HEK293 (cell line): Measurements from ENCODE around the gene OR1F1.

Experiments
- CTCF ChIA-PET: fragments of 350-600 bp; formaldehyde crosslinking; extraction: SDS; loops from one replicate; lab custom pipeline; 2021; ENCODE audit warnings: antibody characterized with exemption; lab: Yijun Ruan, JAX
- POLR2A ChIA-PET: fragments of 300-600 bp; formaldehyde crosslinking; extraction: SDS; loops from one replicate; lab custom pipeline; 2020; ENCODE audit warnings: antibody characterized with exemption, inconsistent platforms; lab: Yijun Ruan, JAX
- H3K27ac ChIP-seq: fragments of 200-500 bp; sonication (Bioruptor generic); 2 replicates; pipeline ENCODE4 v1.5.1; 2014; ENCODE audit warnings: low read depth, low read length, control low read depth, inconsistent platforms; ENCODE audit errors: extremely low read depth
- H3K36me3 ChIP-seq, 2 experiments: fragments of 200-500 bp in 1 of 2; sonication (Bioruptor generic) in 1 of 2; 1 replicate in 1 of 2; 2 replicates in 1 of 2; pipeline ENCODE4 v1.5.1; 2014 to 2017; ENCODE audit warnings: inconsistent platforms in 2 of 2, low read length in 2 of 2; ENCODE audit not compliant: control insufficient read depth in 2 of 2, insufficient read depth in 1 of 2
- H3K4me1 ChIP-seq: fragments of 200-500 bp; sonication (Bioruptor generic); 2 replicates; pipeline ENCODE4 v1.5.1; 2014; ENCODE audit warnings: mild to moderate bottlenecking, low read length, inconsistent platforms; ENCODE audit not compliant: control insufficient read depth, insufficient read depth
- H3K4me3 ChIP-seq: 2 replicates; pipeline ENCODE4 v1.5.1; 2011; ENCODE audit warnings: low read depth, mild to moderate bottlenecking, control low read depth, low read length, moderate library complexity
- H3K9me3 ChIP-seq: fragments of 200-500 bp; sonication (Bioruptor generic); 2 replicates; pipeline ENCODE4 v1.5.1; 2014; ENCODE audit warnings: low read depth, low read length, inconsistent platforms; ENCODE audit not compliant: control insufficient read depth, insufficient read depth
- OSR2 ChIP-seq: fragments of 450-650 bp; formaldehyde crosslinking; IDR thresholded peaks from 2 replicates; pipeline ENCODE4 v1.5.1; 2016; ENCODE audit warnings: missing biosample characterization, missing genetic modification characterization
- ZBTB17 ChIP-seq: fragments of 450-650 bp; formaldehyde crosslinking; IDR thresholded peaks from 2 replicates; pipeline ENCODE4 v1.5.1; 2016; ENCODE audit warnings: missing biosample characterization, missing genetic modification characterization
- ZFP37 ChIP-seq: fragments of 450-650 bp; formaldehyde crosslinking; IDR thresholded peaks from 2 replicates; pipeline ENCODE4 v1.5.1; 2016; ENCODE audit warnings: missing biosample characterization, missing genetic modification characterization
- ZNF302 ChIP-seq: fragments of 450-650 bp; formaldehyde crosslinking; IDR thresholded peaks from 2 replicates; pipeline ENCODE4 v1.5.1; 2016; ENCODE audit warnings: missing biosample characterization, missing genetic modification characterization, low read depth
- ZNF335 ChIP-seq: fragments of 450-650 bp; formaldehyde crosslinking; conservative IDR thresholded peaks from 2 replicates; pipeline ENCODE4 v1.5.1; 2016; ENCODE audit warnings: missing biosample characterization, missing genetic modification characterization
- ZNF341 ChIP-seq: fragments of 450-650 bp; formaldehyde crosslinking; IDR thresholded peaks from 2 replicates; pipeline ENCODE4; 2016; ENCODE audit warnings: low read depth, missing biosample characterization, missing genetic modification characterization
- ZNF350 ChIP-seq: fragments of 450-650 bp; formaldehyde crosslinking; IDR thresholded peaks from 2 replicates; pipeline ENCODE4 v1.5.0; 2017; ENCODE audit warnings: missing biosample characterization, mild to moderate bottlenecking, missing genetic modification characterization
- ZNF558 ChIP-seq: fragments of 450-650 bp; formaldehyde crosslinking; IDR thresholded peaks from 2 replicates; pipeline ENCODE4 v1.5.1; 2016; ENCODE audit warnings: missing biosample characterization, missing genetic modification characterization
- ZNF621 ChIP-seq: fragments of 450-650 bp; formaldehyde crosslinking; IDR thresholded peaks from 2 replicates; pipeline ENCODE4 v1.5.1; 2017; ENCODE audit warnings: missing biosample characterization, missing genetic modification characterization
- ZNF664 ChIP-seq: fragments of 450-650 bp; formaldehyde crosslinking; IDR thresholded peaks from 2 replicates; pipeline ENCODE4 v1.5.1; 2016; ENCODE audit warnings: missing biosample characterization, missing genetic modification characterization
- ZNF76 ChIP-seq: fragments of 450-650 bp; formaldehyde crosslinking; IDR thresholded peaks from 2 replicates; pipeline ENCODE4; 2016; ENCODE audit warnings: low read depth, missing biosample characterization, missing genetic modification characterization, borderline replicate concordance
- ZNF768 ChIP-seq: fragments of 450-650 bp; formaldehyde crosslinking; IDR thresholded peaks from 2 replicates; pipeline ENCODE4 v1.5.1; 2018; ENCODE audit warnings: missing biosample characterization, mild to moderate bottlenecking, missing genetic modification characterization
- ZNF776 ChIP-seq: fragments of 450-650 bp; formaldehyde crosslinking; IDR thresholded peaks from 2 replicates; pipeline ENCODE4 v1.5.0; 2017; ENCODE audit warnings: missing biosample characterization, missing genetic modification characterization, borderline replicate concordance
- ZNF777 ChIP-seq: fragments of 450-650 bp; formaldehyde crosslinking; IDR thresholded peaks from 2 replicates; pipeline ENCODE4 v1.5.1; 2017; ENCODE audit warnings: missing biosample characterization, missing genetic modification characterization, borderline replicate concordance
- TF ChIP-seq, protein P1 (sequence below): fragments of 450-650 bp; formaldehyde crosslinking; IDR thresholded peaks from 2 replicates; pipeline ENCODE4 v1.5.1; 2016; ENCODE audit warnings: missing biosample characterization, missing genetic modification characterization
- TF ChIP-seq, protein P2 (sequence below): fragments of 450-650 bp; formaldehyde crosslinking; IDR thresholded peaks from 2 replicates; pipeline ENCODE4 v1.5.1; 2016; ENCODE audit warnings: missing biosample characterization, missing genetic modification characterization
- TF ChIP-seq, protein P3 (sequence below): fragments of 450-650 bp; formaldehyde crosslinking; IDR thresholded peaks from 2 replicates; pipeline ENCODE4 v1.5.1; 2016; ENCODE audit warnings: missing biosample characterization, missing genetic modification characterization
- TF ChIP-seq, protein P4 (sequence below): fragments of 450-650 bp; IDR thresholded peaks from 2 replicates; pipeline ENCODE4 v1.5.1; 2018; ENCODE audit warnings: missing biosample characterization, missing genetic modification characterization

The OR1F1 gene

DNA sequence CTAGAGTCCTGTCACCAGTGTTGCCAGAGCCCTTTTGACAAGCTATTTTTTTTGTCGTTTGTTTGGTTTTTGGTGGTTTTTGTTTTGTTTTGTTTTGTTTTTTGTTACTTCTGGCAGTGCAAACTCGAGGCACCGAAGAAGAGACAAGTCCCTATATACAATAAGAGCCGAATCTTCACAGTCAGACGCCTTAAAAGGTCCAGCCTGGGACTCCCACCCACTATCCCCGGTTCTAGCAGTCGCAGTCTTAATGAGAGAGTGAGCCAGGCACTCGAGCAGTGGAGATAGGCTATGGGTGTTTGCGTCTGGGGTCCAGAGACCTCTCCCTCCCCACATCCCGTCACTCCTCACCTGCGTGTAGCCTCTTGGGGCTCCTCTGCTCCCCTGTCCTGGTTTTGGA lies 1.9 kb downstream of the OR1F1 start:
- TF ChIP-seq, protein P1, sequence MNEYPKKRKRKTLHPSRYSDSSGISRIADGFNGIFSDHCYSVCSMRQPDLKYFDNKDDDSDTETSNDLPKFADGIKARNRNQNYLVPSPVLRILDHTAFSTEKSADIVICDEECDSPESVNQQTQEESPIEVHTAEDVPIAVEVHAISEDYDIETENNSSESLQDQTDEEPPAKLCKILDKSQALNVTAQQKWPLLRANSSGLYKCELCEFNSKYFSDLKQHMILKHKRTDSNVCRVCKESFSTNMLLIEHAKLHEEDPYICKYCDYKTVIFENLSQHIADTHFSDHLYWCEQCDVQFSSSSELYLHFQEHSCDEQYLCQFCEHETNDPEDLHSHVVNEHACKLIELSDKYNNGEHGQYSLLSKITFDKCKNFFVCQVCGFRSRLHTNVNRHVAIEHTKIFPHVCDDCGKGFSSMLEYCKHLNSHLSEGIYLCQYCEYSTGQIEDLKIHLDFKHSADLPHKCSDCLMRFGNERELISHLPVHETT (tag by site-specific recombination) = no peak
- TF ChIP-seq ZNF776 = no peak
- TF ChIP-seq ZNF350 (tag by site-specific recombination) = no peak
- TF ChIP-seq ZNF558 = 0 out of 2 replicates have a peak, but pooled peaks have one; percentile 4
- no peak for TF ChIP-seq ZNF302
- TF ChIP-seq ZNF664 (tag by site-specific recombination) = no peak
- TF ChIP-seq ZBTB17 (tag by site-specific recombination) = 0 out of 2 replicates have a peak, but pooled peaks have one; percentile 5
- TF ChIP-seq, protein P2, sequence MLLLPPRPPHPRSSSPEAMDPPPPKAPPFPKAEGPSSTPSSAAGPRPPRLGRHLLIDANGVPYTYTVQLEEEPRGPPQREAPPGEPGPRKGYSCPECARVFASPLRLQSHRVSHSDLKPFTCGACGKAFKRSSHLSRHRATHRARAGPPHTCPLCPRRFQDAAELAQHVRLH (tag by site-specific recombination) = 0 out of 2 replicates have a peak, but pooled peaks have one; percentile 1
- H3K9me3 ChIP-seq = no peaks in the 10 kb centered on the region
- H3K4me3 ChIP-seq = peak overlapping the region; percentile 77
- ChIA-PET POLR2A (interaction anchor here (1.7 to 2.8 kb wide), 3 partner anchors 18 to 211 kb away, joined by 5 to 29 read pairs (median 6); partner anchors contain the start of genes ZNF174 and ZSCAN32), CTCF (interaction anchor here (0.7 kb wide), 1 partner anchor 727 kb away, joined by 3 read pairs; no protein-coding TSS in a partner anchor)
- H3K27ac ChIP-seq = no peak overlapping the region
- H3K36me3 ChIP-seq = no peaks in the 10 kb centered on the region
- H3K4me1 ChIP-seq = no peaks in the 10 kb centered on the region

DNA sequence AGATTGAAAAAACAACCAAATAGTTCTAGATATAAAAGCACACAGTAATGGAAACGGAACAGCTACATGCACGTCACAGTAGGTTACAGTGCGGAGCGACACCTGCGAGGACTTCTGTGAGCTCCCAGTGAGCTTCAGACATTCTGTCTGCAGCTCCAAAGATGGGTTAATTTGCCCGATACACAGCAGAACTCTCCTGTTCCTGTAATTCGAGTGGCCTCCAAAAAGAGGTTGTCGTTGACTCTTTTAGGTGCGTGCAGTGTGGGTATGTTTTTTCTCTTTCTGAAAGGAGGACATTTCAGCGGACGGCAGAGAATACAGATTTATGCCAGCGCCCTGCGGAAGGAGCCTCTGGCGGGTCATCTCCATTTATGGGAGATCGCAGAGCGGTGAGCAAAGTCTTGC lies 2.9 kb downstream of the OR1F1 start:
- no peaks in the 10 kb centered on the region for H3K4me1 ChIP-seq
- H3K9me3 ChIP-seq = no peaks in the 10 kb centered on the region
- CTCF ChIA-PET = interaction anchor here (0.5 kb wide), 1 partner anchor 19 kb away, joined by 3 read pairs; no protein-coding TSS in a partner anchor
- peak overlapping the region; percentile 19 for H3K4me3 ChIP-seq
- POLR2A ChIA-PET = interaction anchor here (1.1 to 2.0 kb wide), 3 partner anchors 19 to 93 kb away, joined by 3 to 8 read pairs (median 7); partner anchors contain the start of gene ZNF263
- no peaks in the 10 kb centered on the region for H3K36me3 ChIP-seq
- no peak overlapping the region for H3K27ac ChIP-seq
- TF ChIP-seq, protein P3, sequence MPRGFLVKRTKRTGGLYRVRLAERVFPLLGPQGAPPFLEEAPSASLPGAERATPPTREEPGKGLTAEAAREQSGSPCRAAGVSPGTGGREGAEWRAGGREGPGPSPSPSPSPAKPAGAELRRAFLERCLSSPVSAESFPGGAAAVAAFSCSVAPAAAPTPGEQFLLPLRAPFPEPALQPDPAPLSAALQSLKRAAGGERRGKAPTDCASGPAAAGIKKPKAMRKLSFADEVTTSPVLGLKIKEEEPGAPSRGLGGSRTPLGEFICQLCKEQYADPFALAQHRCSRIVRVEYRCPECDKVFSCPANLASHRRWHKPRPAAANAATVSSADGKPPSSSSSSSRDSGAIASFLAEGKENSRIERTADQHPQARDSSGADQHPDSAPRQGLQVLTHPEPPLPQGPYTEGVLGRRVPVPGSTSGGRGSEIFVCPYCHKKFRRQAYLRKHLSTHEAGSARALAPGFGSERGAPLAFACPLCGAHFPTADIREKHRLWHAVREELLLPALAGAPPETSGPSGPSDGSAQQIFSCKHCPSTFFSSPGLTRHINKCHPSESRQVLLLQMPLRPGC (tag by site-specific recombination) = no peak
- TF ChIP-seq OSR2 (tag by site-specific recombination) = peak; percentile 36; the same call in 1 of the 2 replicates
- TF ChIP-seq ZNF341 (tag by site-specific recombination) = peak; percentile 71
- TF ChIP-seq, protein P4, sequence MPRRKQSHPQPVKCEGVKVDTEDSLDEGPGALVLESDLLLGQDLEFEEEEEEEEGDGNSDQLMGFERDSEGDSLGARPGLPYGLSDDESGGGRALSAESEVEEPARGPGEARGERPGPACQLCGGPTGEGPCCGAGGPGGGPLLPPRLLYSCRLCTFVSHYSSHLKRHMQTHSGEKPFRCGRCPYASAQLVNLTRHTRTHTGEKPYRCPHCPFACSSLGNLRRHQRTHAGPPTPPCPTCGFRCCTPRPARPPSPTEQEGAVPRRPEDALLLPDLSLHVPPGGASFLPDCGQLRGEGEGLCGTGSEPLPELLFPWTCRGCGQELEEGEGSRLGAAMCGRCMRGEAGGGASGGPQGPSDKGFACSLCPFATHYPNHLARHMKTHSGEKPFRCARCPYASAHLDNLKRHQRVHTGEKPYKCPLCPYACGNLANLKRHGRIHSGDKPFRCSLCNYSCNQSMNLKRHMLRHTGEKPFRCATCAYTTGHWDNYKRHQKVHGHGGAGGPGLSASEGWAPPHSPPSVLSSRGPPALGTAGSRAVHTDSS (tag by site-specific recombination) = no peak
- TF ChIP-seq ZNF335 = no peak
- TF ChIP-seq ZNF768 (tag by site-specific recombination) = 0 out of 2 replicates have a peak, but pooled peaks have one; percentile 28
- TF ChIP-seq ZNF776 = no peak
- TF ChIP-seq ZNF777 = 0 out of 2 replicates have a peak, but pooled peaks have one; percentile 51
- peak; percentile 92 for TF ChIP-seq ZBTB17 (tag by site-specific recombination)
- TF ChIP-seq ZNF76 (tag by site-specific recombination) = no peak
- TF ChIP-seq ZFP37 (tag by site-specific recombination) = 0 out of 2 replicates have a peak, but pooled peaks have one; percentile 15
- no peak for TF ChIP-seq ZNF621 (tag by site-specific recombination)
